Cortex of kidney (tissue), 1 donor: ENCODE data around the gene SCAMP1.
"Not testable (repeated sequence)": the region's sequence is repeated elsewhere in the genome, so short reads cannot be mapped to it uniquely, and the experiment has no call there.

Experiments used
- DNase-seq: peaks from one replicate; lab custom pipeline; 2025; lab: John Stamatoyannopoulos, UW

The SCAMP1 gene

GRCh38 chr5:78360924-78361630 is 660 bp downstream of the SCAMP1 start:
- no peak for DNase-seq

GRCh38 chr5:78361631-78361993 is 1.2 kb downstream of the SCAMP1 start:
- no peak for DNase-seq

- DNase-seq: no peak
Measured at GRCh38 chr5:78362220-78362619, 1.8 kb downstream of the SCAMP1 start.

- DNase-seq: no peak
Measured at GRCh38 chr5:78364005-78364404, 3.6 kb downstream of the SCAMP1 start.

GRCh38 chr5:78367318-78367991 is 7.0 kb downstream of the SCAMP1 start:
- no peak for DNase-seq

GRCh38 chr5:78369680-78370079 is 9.3 kb downstream of the SCAMP1 start:
- no peak for DNase-seq

- DNase-seq: no peak
Measured at GRCh38 chr5:78373231-78373630, 12.8 kb downstream of the SCAMP1 start.

GRCh38 chr5:78376315-78376714 is 15.9 kb downstream of the SCAMP1 start:
- DNase-seq: no peak

GRCh38 chr5:78377056-78377717 is 16.8 kb downstream of the SCAMP1 start:
- DNase-seq: no peak

GRCh38 chr5:78377718-78378105 is 17.3 kb downstream of the SCAMP1 start:
- no peak for DNase-seq

GRCh38 chr5:78387468-78388153 is 27.2 kb downstream of the SCAMP1 start:
- no peak for DNase-seq

GRCh38 chr5:78391357-78391756 is 30.9 kb downstream of the SCAMP1 start:
- not testable (repeated sequence) for DNase-seq

- no peak for DNase-seq
Measured at GRCh38 chr5:78397831-78398230, 37.4 kb downstream of the SCAMP1 start.

- no peak for DNase-seq
Measured at GRCh38 chr5:78399116-78399515, 38.7 kb downstream of the SCAMP1 start.

- DNase-seq: no peak
Measured at GRCh38 chr5:78404682-78405293, 44.4 kb downstream of the SCAMP1 start.

GRCh38 chr5:78405829-78406750 is 45.7 kb downstream of the SCAMP1 start:
- DNase-seq: no peak

GRCh38 chr5:78407458-78407857 is 47.0 kb downstream of the SCAMP1 start:
- DNase-seq: no peak

GRCh38 chr5:78411586-78411985 is 51.2 kb downstream of the SCAMP1 start:
- DNase-seq: no peak

- no peak for DNase-seq
Measured at GRCh38 chr5:78416677-78417425, 56.4 kb downstream of the SCAMP1 start.

GRCh38 chr5:78419396-78419795 is 59.0 kb downstream of the SCAMP1 start:
- DNase-seq: no peak
